Brain microvascular endothelial cell (primary cell): ENCODE data around the gene GATM.

Experiments used
- DNase-seq: peaks from one replicate; pipeline ENCODE4 v3.0.0-alpha.2; 2020
- H3K27ac ChIP-seq: fragments of 250-450 bp; sonication (Bioruptor Pico); 2 replicates; pipeline ENCODE4 v1.5.1; 2020; ENCODE audit warnings: mild to moderate bottlenecking, moderate library complexity
- H3K27me3 ChIP-seq: fragments of 250-450 bp; sonication (Bioruptor Pico); replicated peaks from 2 replicates; pipeline ENCODE4 v1.5.1; 2020; ENCODE audit warnings: mild to moderate bottlenecking
- H3K36me3 ChIP-seq: fragments of 250-450 bp; sonication (Bioruptor Pico); replicated peaks from 2 replicates; pipeline ENCODE4 v1.5.1; 2020; ENCODE audit warnings: mild to moderate bottlenecking
- H3K4me3 ChIP-seq: 2 replicates; pipeline ENCODE4 v1.5.1; 2011; ENCODE audit warnings: low read depth, mild to moderate bottlenecking, control low read depth, low read length, moderate library complexity
- CTCF ChIP-seq: IDR thresholded peaks from 2 replicates; pipeline ENCODE4 v1.5.1; 2011; ENCODE audit warnings: low read depth, mild to moderate bottlenecking, moderate library complexity, low read length, control low read depth, inconsistent platforms; ENCODE audit errors: missing control alignments
- in situ Hi-C: cut with HindIII; loops from 2 replicates; pipeline ENCODE4 v1.10.0; 2017; ENCODE audit warnings: low sequenced_read_pairs, low pct_ligation_motif_present

Gene GATM

GRCh38 chr15:45347033-45347432 is 31.3 kb downstream of the GATM start:
- Histone ChIP-seq H3K4me3 (no peak overlapping the region), H3K36me3 (no peaks in the 10 kb centered on the region), H3K27me3 (no peaks in the 10 kb centered on the region), H3K27ac (no peak overlapping the region)
- DNase-seq = no peak
- in situ Hi-C loops = no loop called here
- TF ChIP-seq CTCF = no peak

GRCh38 chr15:45346381-45346780 is 32.0 kb downstream of the GATM start:
- Histone ChIP-seq H3K36me3 (no peaks in the 10 kb centered on the region), H3K27me3 (no peaks in the 10 kb centered on the region), H3K4me3 (no peak overlapping the region), H3K27ac (no peak overlapping the region)
- no peak for TF ChIP-seq CTCF
- no peak for DNase-seq
- in situ Hi-C loops = no loop called here

GRCh38 chr15:45343258-45343860 is 35.0 kb downstream of the GATM start:
- in situ Hi-C loops = no loop called here
- no peak for DNase-seq
- TF ChIP-seq CTCF = no peak

GRCh38 chr15:45341790-45342189 is 36.6 kb downstream of the GATM start:
- in situ Hi-C loops = no loop called here
- Histone ChIP-seq H3K36me3 (no peaks in the 10 kb centered on the region), H3K27me3 (no peaks in the 10 kb centered on the region), H3K27ac (no peak overlapping the region), H3K4me3 (no peak overlapping the region)
- no peak for DNase-seq
- no peak for TF ChIP-seq CTCF

More at GRCh38 chr15:45343258-45343860, 35.0 kb downstream of the GATM start:
- no peaks in the 10 kb centered on the region for H3K27me3 ChIP-seq
- H3K27ac ChIP-seq = no peak overlapping the region
- H3K36me3 ChIP-seq = no peaks in the 10 kb centered on the region
- no peak overlapping the region for H3K4me3 ChIP-seq

- H3K36me3 ChIP-seq = no peaks in the 10 kb centered on the region
- no peak overlapping the region for H3K4me3 ChIP-seq
- no peak for DNase-seq
- no peak overlapping the region for H3K27ac ChIP-seq
- TF ChIP-seq CTCF = no peak
- in situ Hi-C loops = no loop called here
- H3K27me3 ChIP-seq = no peaks in the 10 kb centered on the region
Observed at GRCh38 chr15:45340429-45340828, 37.9 kb downstream of the GATM start.

GRCh38 chr15:45338417-45338816 is 39.9 kb downstream of the GATM start:
- no peak for TF ChIP-seq CTCF
- no peak for DNase-seq
- Histone ChIP-seq H3K4me3 (no peak overlapping the region), H3K27me3 (no peaks in the 10 kb centered on the region), H3K27ac (no peak overlapping the region), H3K36me3 (no peaks in the 10 kb centered on the region)
- in situ Hi-C loops = no loop called here
